Caco-2 (cell line): ENCODE data around the gene PPP1R3F. TPM values are rescaled to one million over a fixed set of nuclear protein-coding genes. Genes with fewer than 3 reads are reported as not detected.

Experiments used
- BruUV-seq: library from RNA; stranded (reverse); fragments of 400-500 nt; replicated peaks from 2 replicates; lab custom pipeline; 2021; lab: Mats Ljungman, UMichigan
- CTCF ChIA-PET: fragments of 300-600 bp; sonication (Branson Sonifier 250); formaldehyde crosslinking; loops from one replicate; lab custom pipeline; 2022; ENCODE audit warnings: antibody characterized with exemption; lab: Charles Lee
- POLR2A ChIA-PET: fragments of 300-600 bp; sonication (Branson Sonifier 250); formaldehyde crosslinking; loops from one replicate; lab custom pipeline; 2022; ENCODE audit warnings: antibody characterized with exemption; lab: Charles Lee
- DNase-seq, 2 experiments: peaks; one replicate each; pipeline versions ENCODE4 v3.0.0 to v3.0.0-alpha.2; 2020 to 2022
- H3K27me3 ChIP-seq: replicated peaks from 2 replicates; pipeline ENCODE4 v1.6.0; 2011; ENCODE audit warnings: low read length; ENCODE audit not compliant: control insufficient read depth, insufficient read depth
- H3K36me3 ChIP-seq: 2 replicates; pipeline ENCODE4 v1.5.1; 2011; ENCODE audit warnings: low read length; ENCODE audit not compliant: control insufficient read depth, insufficient read depth
- H3K4me1 ChIP-seq: fragments of 250-450 bp; sonication (Bioruptor Pico); 2 replicates; pipeline ENCODE4 v1.5.1; 2020; ENCODE audit warnings: mild to moderate bottlenecking
- H3K4me3 ChIP-seq: 2 replicates; pipeline ENCODE4 v1.5.1; 2011; ENCODE audit warnings: low read depth, mild to moderate bottlenecking, control low read depth, low read length
- H3K9me3 ChIP-seq: fragments of 250-450 bp; sonication (Bioruptor Pico); 2 replicates; pipeline ENCODE4 v1.5.1; 2020; ENCODE audit warnings: mild to moderate bottlenecking, moderate library complexity
- H3K27ac Mint-ChIP-seq: one replicate; pipeline ENCODE4 v1.8.0; 2022; ENCODE audit warnings: mixed read lengths; ENCODE audit not compliant: unreplicated experiment
- H3K27me3 Mint-ChIP-seq: one replicate; pipeline ENCODE4 v1.8.0; 2022; ENCODE audit warnings: mixed read lengths; ENCODE audit not compliant: insufficient read depth, unreplicated experiment
- H3K36me3 Mint-ChIP-seq: one replicate; pipeline ENCODE4 v1.8.0; 2022; ENCODE audit warnings: mild to moderate bottlenecking, mixed read lengths; ENCODE audit not compliant: insufficient read depth, unreplicated experiment
- H3K4me1 Mint-ChIP-seq: one replicate; pipeline ENCODE4 v1.8.0; 2022; ENCODE audit warnings: low read depth, mixed read lengths; ENCODE audit not compliant: unreplicated experiment
- H3K4me3 Mint-ChIP-seq: one replicate; pipeline ENCODE4 v1.8.0; 2022; ENCODE audit warnings: mild to moderate bottlenecking, moderate library complexity, mixed read lengths; ENCODE audit not compliant: unreplicated experiment
- H3K9me3 Mint-ChIP-seq: one replicate; pipeline ENCODE4 v1.8.0; 2022; ENCODE audit warnings: mixed read lengths; ENCODE audit not compliant: unreplicated experiment
- intact Hi-C: fragments of 100-400 bp; cut with micrococcal nuclease; formaldehyde crosslinking; loops from one replicate; pipeline ENCODE4 v1.10.0; 2022; ENCODE audit not compliant: unreplicated experiment
- total RNA-seq: library from RNA; stranded (reverse); gene quantifications from 2 replicates; pipeline ENCODE4 v1.2.3, GENCODE V29; 2022
- TF ChIP-seq, protein P1 (sequence below), 2 experiments: fragments of 200-600 bp in 1 of 2; IDR thresholded peaks; 1 replicate in 1 of 2; 2 replicates in 1 of 2; pipeline versions ENCODE4 v1.5.1 to v1.8.0; 2011 to 2022; ENCODE audit warnings: antibody characterized with exemption in 1 of 2, control low read depth in 1 of 2, inconsistent platforms in 1 of 2, low read depth in 1 of 2, low read length in 1 of 2, mild to moderate bottlenecking in 1 of 2, moderate library complexity in 1 of 2; ENCODE audit not compliant: insufficient read depth in 1 of 2, severe bottlenecking in 1 of 2, unreplicated experiment in 1 of 2

PPP1R3F gene
- total RNA-seq, 1 experiment from 2014 or later: 3.9 TPM

DNA sequence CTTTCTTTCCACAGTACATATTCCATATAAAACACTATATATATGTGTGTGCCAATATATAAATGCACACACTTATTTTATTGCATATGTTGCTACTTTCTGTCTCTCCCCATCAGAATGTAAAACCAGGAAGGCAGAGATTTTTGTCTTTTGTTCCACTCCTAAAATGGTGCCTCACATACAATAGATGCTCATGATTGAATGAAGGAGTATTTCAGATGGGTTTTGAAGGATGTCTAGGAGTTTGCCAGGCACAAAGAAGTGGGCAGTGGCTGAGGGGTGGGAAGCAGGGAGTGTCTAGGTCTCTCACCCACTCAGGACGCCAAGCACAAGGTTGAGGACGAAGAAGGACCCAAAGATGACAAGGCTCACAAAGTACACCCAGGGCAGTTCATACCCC, 41.9 kb upstream of the PPP1R3F start:
- H3K27me3 Mint-ChIP-seq: peaks cover 4% of the 10 kb centered on the region
- POLR2A ChIA-PET: interaction anchor here (0.6 kb wide), 1 partner anchor 37 kb away, joined by 3 read pairs; no protein-coding TSS in a partner anchor
- no peak overlapping the region for H3K4me3 Mint-ChIP-seq
- no peak for DNase-seq
- Histone ChIP-seq H3K36me3 (no peaks in the 10 kb centered on the region), H3K4me1 (no peaks in the 10 kb centered on the region), H3K4me3 (no peak overlapping the region), H3K9me3 (no peaks in the 10 kb centered on the region), H3K27me3 (no peaks in the 10 kb centered on the region)
- no peaks in the 10 kb centered on the region for H3K9me3 Mint-ChIP-seq
- TF ChIP-seq, protein P1, sequence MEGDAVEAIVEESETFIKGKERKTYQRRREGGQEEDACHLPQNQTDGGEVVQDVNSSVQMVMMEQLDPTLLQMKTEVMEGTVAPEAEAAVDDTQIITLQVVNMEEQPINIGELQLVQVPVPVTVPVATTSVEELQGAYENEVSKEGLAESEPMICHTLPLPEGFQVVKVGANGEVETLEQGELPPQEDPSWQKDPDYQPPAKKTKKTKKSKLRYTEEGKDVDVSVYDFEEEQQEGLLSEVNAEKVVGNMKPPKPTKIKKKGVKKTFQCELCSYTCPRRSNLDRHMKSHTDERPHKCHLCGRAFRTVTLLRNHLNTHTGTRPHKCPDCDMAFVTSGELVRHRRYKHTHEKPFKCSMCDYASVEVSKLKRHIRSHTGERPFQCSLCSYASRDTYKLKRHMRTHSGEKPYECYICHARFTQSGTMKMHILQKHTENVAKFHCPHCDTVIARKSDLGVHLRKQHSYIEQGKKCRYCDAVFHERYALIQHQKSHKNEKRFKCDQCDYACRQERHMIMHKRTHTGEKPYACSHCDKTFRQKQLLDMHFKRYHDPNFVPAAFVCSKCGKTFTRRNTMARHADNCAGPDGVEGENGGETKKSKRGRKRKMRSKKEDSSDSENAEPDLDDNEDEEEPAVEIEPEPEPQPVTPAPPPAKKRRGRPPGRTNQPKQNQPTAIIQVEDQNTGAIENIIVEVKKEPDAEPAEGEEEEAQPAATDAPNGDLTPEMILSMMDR (IDR thresholded peaks at IDR 0.05; ENCODE audit: insufficient read depth in 1 of 2, low read depth in 1 of 2, low read length in 1 of 2, severe bottlenecking in 1 of 2, unreplicated experiment in 1 of 2): no peak
- H3K27ac Mint-ChIP-seq: no peak overlapping the region
- no peaks in the 10 kb centered on the region for H3K36me3 Mint-ChIP-seq
- H3K4me1 Mint-ChIP-seq: no peaks in the 10 kb centered on the region
- CTCF ChIA-PET: no interaction called here
- BruUV-seq: no TSS peak
- intact Hi-C loops: no loop called here

DNA sequence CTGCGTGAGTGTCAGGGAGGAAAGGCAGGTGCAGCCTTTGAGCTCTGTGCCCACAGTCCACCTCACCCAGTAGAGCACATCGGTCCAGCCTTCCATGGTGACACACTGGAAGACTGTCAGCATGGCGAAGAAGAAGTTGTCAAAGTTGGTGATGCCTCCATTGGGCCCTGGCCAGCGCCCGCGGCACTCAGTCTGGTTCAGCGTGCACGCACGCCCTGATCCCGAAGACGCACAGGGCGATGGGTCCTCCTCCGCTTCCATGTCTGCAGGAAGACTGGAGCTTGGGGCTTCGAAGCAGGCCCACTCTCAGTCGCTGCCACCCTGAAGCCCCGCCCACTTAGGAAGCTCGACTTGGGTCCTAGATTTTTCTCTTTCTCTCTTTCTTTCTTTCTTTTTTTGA, 41.4 kb upstream of the PPP1R3F start:
- Mint-ChIP-seq H3K9me3 (no peaks in the 10 kb centered on the region), H3K4me1 (no peaks in the 10 kb centered on the region), H3K27ac (no peak overlapping the region), H3K27me3 (peaks cover 4% of the 10 kb centered on the region), H3K4me3 (no peak overlapping the region), H3K36me3 (no peaks in the 10 kb centered on the region)
- intact Hi-C loops: no loop called here
- no peak for DNase-seq
- POLR2A ChIA-PET: no interaction called here
- H3K4me1 ChIP-seq: no peaks in the 10 kb centered on the region
- CTCF ChIA-PET: no interaction called here
- no TSS peak for BruUV-seq
- TF ChIP-seq, protein P1 (IDR thresholded peaks at IDR 0.05; ENCODE audit: insufficient read depth in 1 of 2, low read depth in 1 of 2, low read length in 1 of 2, severe bottlenecking in 1 of 2, unreplicated experiment in 1 of 2): no peak
- no peak overlapping the region for H3K4me3 ChIP-seq
- no peaks in the 10 kb centered on the region for H3K27me3 ChIP-seq
- no peaks in the 10 kb centered on the region for H3K9me3 ChIP-seq
- no peaks in the 10 kb centered on the region for H3K36me3 ChIP-seq

DNA sequence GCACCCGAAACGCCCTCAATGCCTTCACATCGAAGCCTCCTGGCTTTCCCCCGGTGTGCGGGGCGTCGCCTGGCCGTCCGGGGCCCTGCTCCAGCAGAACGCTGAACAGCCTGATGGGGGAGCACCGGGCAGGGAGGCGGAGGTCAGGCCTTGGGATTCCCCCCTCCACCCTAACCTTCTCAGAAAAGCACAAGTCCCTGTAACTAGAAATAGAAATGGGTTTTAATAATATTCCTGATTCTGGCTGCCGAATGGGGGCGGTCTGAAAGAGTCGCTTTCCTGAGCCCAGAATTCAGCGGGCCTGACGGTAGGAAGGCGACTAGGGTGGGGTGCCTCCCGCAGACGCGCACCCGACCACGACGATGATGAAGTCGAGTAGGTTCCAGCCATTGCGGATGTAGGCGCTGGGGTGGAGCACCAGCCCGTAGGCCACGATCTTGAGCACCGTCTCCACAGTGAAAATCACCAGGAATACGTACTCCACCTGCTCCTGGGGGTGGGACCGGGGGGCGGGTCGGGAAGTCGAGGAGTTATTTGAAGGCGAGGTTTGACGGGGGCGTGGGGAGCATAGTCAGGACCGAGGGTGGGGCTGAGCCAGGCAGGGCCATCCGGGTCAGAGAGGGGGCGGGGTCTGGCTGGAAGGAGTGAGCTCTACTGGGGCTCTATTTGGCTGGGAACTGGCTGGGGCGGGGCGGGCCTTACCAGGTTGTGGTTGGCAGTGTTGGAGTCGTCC, 38.9 kb upstream of the PPP1R3F start:
- Mint-ChIP-seq H3K4me3 (peak overlapping the region; percentile 68), H3K27ac (no peak overlapping the region), H3K36me3 (peaks cover 6% of the 10 kb centered on the region), H3K27me3 (no peaks in the 10 kb centered on the region), H3K4me1 (no peaks in the 10 kb centered on the region), H3K9me3 (no peaks in the 10 kb centered on the region)
- H3K4me3 ChIP-seq: peak overlapping the region; percentile 46
- TF ChIP-seq, protein P1 (IDR thresholded peaks at IDR 0.05; ENCODE audit: insufficient read depth in 1 of 2, low read depth in 1 of 2, low read length in 1 of 2, severe bottlenecking in 1 of 2, unreplicated experiment in 1 of 2): peak; percentile 10 to 21
- H3K9me3 ChIP-seq: no peaks in the 10 kb centered on the region
- H3K36me3 ChIP-seq: no peaks in the 10 kb centered on the region
- ChIA-PET POLR2A (interaction anchor here (1.0 kb wide), 1 partner anchor 40 kb away, joined by 3 read pairs; no protein-coding TSS in a partner anchor), CTCF (no interaction called here)
- peak; percentile 71 to 74 for DNase-seq
- H3K27me3 ChIP-seq: no peaks in the 10 kb centered on the region
- TSS peak; percentile 53 for BruUV-seq
- intact Hi-C loops: loop anchor here (10.0 kb wide), 1 partner anchor 56 kb away; the partner anchor contains the start of gene PLP2
- H3K4me1 ChIP-seq: no peaks in the 10 kb centered on the region
